Nucleus accumbens (tissue), 56 donors: ENCODE measurements around the gene KIF16B.

ENCODE experiments used
- DNase-seq, 56 donors: peaks; one replicate each; lab custom pipeline; 2025; lab: John Stamatoyannopoulos, UW

KIF16B gene

GRCh38 chr20:16555754-16556153 is 17.5 kb downstream of the KIF16B start:
- DNase-seq: no peak

- no peak for DNase-seq
Measured at GRCh38 chr20:16554766-16555543, 18.3 kb downstream of the KIF16B start.

GRCh38 chr20:16553684-16554083 is 19.6 kb downstream of the KIF16B start:
- no peak for DNase-seq

GRCh38 chr20:16553101-16553500 is 20.1 kb downstream of the KIF16B start:
- no peak for DNase-seq

- no peak for DNase-seq
Measured at GRCh38 chr20:16552015-16552414, 21.2 kb downstream of the KIF16B start.

DNA sequence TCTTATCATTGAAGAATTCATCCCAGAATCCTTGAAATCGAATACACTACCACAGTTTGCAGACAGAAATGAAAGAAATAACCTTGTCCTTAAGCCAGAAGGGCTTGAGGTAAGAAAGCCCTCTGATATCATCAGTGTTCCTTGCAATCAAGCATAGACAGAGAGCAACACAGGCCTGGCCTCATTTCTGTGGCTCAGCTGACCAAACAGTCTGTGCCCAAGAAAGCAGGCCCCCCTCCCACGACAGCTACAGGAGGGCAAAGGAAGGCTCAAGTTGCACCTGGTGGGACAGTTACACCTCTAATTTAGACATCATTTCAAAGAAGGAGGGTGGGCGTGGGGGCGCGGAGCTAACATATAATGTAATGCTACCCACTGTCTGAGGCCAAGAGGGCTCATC is 21.6 kb downstream of the KIF16B start:
- DNase-seq: no peak

GRCh38 chr20:16548068-16548672 is 25.1 kb downstream of the KIF16B start:
- DNase-seq: no peak

DNA sequence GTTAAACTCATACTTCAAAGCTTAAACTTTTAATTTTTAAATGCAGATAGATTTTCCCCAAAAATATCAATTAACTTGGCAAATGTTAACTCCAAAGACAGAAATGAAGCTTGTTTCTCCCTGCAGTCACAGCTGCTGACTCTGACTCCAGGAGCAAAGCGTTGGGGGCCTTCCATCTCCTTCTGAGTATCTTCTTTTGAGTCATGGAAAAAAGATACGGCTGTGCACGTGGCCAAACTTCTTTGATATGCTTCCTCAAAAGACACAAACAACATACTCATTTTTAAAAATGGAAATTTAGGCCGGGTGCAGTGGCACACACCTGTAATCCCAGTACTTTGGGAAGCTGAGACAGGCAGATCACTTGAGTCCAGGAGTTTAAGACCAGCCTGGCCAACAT is 28.3 kb downstream of the KIF16B start:
- DNase-seq: no peak

GRCh38 chr20:16542477-16542876 is 30.8 kb downstream of the KIF16B start:
- no peak for DNase-seq

DNA sequence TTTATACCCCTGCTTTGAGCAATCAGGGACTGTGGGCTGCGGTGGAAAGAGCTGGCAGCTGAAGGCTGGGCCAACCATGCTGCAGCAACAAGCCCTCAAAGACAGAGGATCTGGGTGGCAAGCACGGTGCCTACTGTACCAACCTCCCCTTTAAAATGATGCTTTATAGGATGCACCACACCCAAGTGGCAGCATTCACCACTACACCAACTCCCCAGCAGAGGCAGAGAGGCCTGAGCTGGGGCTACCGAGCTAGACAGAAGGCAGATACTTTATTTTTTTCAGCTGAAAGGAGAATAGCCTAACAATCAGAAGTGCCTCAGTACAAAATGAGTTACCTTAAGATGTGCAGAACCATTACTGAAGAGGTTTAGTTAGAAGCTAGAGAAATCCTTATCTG is 31.4 kb downstream of the KIF16B start:
- no peak for DNase-seq

DNA sequence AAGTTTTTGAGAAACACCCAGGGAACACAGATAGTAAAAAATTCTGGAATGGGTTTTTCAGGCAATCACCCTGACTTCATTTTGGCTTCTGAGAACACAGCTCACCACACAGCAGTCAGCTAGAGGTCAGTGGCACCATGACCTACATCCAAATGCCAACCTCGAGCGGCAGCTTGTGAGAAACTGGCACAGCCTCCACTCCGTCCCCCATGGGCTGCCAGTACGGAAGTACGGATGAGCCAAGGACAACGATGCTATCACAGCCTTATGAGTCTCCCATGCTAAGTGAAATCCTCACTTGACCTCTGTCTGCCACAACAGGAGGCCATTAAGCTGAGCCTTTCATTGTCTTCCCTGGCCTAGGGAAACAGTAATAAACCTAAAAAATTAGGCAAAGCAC is 32.0 kb downstream of the KIF16B start:
- no peak for DNase-seq

DNA sequence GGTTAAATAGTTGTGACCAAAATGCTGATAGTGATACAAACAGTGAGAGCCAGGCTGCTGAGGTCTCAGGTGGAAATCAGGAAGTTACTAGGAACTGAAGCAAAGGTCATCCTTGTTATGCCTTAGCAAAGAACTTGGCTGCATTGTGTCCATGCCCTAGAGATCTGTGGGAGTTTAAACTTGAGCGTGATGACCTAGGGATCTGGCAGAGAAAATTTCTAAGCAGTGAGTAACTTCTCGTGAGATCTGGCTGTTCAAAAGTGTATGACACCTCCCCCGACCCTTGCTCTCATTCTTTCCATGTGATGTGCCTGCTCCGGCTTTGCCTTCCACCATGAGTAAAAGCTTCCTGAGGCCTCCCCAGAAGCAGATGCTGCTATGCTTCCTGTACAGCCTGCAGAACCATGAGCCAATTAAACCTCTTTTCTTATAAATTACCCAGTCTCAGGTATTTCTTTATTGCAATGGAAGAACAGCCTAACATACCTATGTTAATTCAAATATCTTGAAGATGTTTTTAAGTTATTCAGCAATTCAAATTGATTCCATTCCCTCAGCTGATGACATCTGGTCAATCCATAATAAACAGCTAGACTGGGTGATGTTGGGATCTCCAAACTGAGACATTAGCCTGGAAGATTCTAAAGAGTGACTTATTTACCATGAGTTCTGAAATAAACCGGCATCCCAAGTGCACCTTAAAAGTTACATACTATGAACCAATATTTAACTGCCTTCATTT is 33.8 kb downstream of the KIF16B start:
- DNase-seq: no peak

- no peak for DNase-seq
Measured at GRCh38 chr20:16538779-16539178, 34.5 kb downstream of the KIF16B start.

- no peak for DNase-seq
Measured at GRCh38 chr20:16537918-16538317, 35.3 kb downstream of the KIF16B start.

GRCh38 chr20:16537025-16537665 is 36.1 kb downstream of the KIF16B start:
- no peak for DNase-seq

DNA sequence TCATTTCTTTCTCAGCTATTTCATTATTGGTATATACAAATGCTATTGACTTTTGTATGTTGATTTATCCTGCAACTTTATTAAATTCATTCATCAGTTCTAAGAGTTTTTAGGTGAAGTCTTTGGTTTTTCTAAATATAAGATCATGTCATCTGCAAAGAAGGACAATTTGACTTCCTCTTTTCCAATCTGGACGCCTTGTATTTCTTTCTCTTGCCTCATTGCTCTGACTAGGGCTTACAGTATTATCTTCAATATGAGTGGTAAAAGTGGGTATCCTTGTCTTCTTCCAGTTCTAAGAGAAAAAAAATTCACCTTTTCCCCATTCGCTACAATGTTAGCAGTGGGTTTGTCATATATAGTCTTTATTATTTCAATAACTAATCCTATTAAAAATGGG is 38.0 kb downstream of the KIF16B start:
- no peak for DNase-seq

GRCh38 chr20:16533502-16533901 is 39.7 kb downstream of the KIF16B start:
- DNase-seq: no peak

DNA sequence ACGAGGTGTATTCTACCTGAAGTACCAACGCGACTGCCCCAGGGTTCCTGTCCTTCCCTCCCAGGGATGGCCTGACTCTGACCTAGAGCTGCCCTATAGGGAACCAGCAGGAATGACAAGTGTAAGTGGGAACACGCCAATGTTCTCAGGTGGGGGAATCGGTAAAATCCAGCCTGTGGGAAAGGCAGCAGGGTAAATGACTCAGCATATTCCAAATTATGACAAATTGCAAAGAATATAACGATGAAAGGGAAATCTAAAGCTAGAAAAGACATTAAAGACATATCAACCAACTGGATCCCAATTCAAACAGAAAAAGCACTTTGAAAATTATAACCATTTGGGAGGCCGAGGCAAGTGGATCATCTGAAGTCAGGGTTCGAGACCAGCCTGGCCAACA is 41.8 kb downstream of the KIF16B start:
- no peak for DNase-seq

DNA sequence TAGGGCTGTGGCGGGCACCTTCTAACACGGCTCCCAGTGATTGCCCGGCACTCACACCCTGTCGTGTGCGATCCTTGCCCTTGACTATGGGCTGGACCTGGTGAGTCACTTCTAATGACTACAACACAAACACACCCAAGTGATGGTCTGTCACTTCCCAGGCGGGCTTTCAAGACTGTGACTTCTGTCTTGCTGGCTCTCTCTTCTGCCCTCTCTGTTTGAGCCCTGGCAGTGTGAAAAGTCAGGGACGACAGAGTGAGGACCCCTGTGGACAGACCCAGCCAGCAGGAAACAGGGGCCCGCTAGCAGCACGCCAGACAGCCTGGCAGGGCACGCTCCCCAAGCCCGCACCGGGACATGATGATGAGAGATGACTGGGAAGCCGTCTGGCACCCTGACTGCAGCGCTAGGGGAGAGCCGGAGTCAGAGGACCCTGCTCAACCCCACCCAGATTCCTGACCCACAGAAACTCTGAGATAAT is 43.0 kb downstream of the KIF16B start:
- DNase-seq: no peak

DNA sequence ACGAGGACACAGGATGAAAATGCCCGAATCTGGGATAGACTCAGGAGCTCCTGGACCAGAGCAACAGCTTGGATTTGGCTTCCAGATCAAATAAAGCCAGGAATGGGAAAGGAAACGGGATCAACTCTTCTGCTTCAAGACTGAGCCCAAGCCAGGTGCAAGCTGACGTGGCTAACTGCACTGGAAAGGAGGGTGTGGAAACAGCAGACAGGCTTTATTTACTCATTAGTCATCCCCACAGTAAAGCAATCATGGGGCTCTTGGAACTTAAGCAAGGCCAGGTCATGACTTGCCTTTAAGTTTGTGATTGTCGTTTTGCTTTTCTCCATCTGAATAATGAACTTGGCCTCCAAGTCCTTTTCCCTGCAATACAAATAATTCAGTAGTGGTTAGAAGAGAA is 45.2 kb downstream of the KIF16B start:
- no peak for DNase-seq

GRCh38 chr20:16527438-16527837 is 45.8 kb downstream of the KIF16B start:
- no peak for DNase-seq
